NCI-H526 treated with DMSO at 0.1 percent for 48 hours (cell line): ENCODE results near the gene SLC12A6.

ENCODE experiments used
- DNase-seq: peaks from one replicate; lab custom pipeline; 2025; lab: John Stamatoyannopoulos, UW

The SLC12A6 gene

DNA sequence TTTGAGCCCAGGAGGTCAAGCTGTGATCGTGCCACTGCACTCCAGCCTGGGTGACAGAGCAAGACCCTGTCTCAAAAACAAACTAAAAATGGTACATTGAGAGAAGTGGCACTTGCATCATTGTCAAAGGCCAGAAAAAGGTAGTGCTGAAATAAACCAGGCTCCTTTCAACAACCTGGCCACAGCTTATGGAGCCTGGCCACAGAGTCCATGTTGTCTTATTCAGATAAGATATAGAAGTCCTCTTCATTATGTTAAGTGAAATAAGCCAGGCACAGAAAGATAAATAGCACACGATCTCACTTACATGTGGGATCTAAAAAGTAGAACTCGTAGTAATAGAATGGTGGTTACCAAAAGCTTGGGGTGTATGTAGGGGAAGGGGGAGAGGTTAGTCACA lies 78.0 kb downstream of the SLC12A6 start:
- no peak for DNase-seq

- no peak for DNase-seq
Observed at GRCh38 chr15:34258151-34258550, 79.4 kb downstream of the SLC12A6 start.

DNA sequence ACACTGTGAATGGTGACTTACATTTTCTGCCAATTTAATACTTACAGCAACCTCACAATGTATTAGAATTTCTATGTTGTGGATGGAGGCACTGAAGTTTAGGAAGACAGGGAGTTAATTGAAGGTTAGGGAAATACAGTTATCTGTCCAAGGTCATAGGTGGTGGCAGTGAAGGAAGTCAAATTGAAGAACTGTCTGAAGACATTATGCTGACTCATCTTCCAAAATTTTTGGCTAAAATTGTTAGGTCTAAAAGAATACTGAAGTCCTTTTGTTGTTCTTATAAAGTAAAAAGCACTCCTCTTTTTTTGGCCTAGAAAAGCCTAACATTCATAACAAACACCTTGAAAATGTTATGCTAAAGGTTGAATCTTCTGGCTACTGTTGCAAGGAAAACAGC lies 85.0 kb downstream of the SLC12A6 start:
- DNase-seq = no peak

GRCh38 chr15:34248190-34248589 lies 89.4 kb downstream of the SLC12A6 start:
- no peak for DNase-seq

DNA sequence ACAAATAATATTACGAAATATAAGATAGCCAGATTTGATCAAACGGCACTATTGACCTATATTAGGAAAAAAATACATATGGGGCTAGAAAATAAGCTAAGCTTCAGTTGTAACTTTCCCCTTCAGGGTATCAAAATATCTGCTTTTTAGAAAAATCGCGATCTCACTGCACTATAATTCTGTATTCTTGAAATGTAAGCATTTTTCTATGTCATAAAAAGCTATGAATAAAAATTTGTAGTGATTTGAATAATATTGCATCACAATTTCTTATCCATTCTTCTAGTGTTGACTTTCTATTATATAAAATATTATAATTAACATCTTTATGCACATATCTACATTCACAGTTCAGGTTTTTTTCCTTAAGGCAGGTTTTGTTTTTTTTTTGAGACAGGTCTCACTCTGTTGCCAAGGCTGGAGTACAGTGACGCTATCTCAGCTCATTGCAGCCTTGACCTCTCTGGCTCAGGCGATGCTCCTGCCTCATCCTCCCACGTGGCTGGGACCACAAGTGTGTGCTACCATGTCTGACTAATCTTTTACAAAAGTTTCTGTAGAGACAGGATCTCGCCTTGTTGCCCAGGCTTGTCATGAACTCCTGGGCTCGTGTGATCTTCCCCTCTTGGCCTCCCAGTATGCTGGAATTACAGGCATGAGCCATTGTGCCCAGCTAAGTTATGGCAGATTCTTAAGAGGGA lies 91.2 kb downstream of the SLC12A6 start:
- DNase-seq = no peak

- DNase-seq = no peak
Observed at GRCh38 chr15:34243226-34243625, 94.4 kb downstream of the SLC12A6 start.

GRCh38 chr15:34242331-34242710 lies 95.3 kb downstream of the SLC12A6 start:
- no peak for DNase-seq

- DNase-seq = peak; percentile 21
Observed at GRCh38 chr15:34241376-34242330, 95.9 kb downstream of the SLC12A6 start.

DNA sequence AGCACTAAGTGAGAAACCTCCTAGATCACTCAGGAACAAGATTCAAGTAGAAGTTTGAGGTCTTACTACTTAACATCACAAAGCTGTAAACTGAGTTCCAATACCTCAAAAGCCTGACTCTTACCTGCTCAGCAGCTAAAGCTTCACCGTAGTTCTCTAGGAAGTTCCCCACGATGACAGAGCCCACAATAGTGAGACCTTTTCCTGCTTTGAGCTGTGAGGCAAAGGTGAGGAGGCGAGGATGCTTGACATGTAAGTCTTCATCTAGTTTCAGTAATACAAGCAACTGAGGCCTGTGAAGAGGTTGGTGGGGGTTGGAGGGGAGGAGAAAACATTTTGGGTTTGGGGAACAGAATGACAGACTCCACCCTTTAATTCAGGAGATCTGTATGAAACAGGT lies 97.0 kb downstream of the SLC12A6 start:
- DNase-seq = no peak

GRCh38 chr15:34239151-34239808 lies 98.3 kb downstream of the SLC12A6 start:
- no peak for DNase-seq

GRCh38 chr15:34233614-34234013 lies 104.0 kb downstream of the SLC12A6 start:
- DNase-seq = no peak

DNA sequence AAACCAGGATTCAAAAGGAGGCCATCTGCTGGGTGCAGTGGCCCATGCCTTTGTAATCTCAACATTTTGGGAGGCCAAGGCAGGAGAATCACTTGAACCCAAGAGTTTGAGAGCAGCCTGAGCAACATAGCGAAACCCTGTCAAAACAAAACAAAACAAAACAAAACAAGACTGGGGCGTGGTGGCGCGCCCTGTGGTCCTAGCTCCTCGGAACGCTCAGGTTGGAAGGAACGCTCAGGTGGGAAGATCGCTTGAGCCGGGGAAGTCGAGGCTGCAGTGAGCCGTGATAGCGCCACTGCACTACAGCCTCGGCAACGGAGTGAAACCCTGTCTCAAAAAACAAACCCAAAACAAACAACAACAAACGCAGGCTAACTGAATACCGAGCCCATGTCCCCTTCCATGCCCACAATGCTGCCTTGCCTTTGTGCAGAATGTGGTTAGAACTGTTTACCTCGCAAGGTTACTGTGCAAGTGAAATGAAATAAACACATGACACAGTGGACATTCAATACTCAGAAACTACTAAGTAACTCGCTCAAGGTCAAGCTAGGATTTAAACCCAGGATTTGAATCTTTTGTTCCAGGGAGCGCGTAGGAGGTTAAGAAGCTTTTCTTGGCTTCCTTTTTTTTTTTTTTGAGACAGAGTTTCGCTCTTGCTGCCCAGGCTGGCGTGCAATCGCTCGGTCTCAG lies 113.5 kb downstream of the SLC12A6 start:
- DNase-seq = no peak

DNA sequence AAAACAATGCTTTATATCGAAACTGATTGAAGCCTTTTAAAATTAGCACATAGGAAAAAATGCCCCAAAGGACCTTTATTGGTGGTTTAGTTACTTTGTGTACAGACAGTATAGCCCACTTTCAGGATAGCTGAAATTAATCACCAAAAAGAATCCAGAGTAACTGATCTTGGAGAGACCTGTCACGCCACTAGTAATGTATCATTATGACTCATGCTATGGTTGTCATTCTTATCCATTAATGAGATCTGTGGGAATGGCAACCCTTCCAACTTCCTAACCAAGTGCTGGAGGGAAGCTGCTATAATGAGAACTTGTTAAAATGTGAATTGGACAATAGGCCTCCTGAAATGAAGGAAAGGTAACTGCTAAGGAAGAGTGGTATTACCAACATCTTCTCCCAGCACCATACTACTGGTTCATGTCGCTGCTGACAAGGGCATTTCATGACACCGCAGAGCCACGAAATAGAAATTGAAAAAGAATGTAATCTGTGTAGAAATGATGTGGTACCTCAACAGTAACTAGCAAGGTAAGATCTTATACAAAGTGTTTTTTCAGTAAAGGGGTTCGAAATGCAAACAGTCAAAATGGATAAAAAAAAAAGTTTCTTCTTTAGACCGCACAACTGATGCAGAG lies 119.9 kb downstream of the SLC12A6 start:
- DNase-seq = no peak

- no peak for DNase-seq
Observed at GRCh38 chr15:34216527-34217270, 120.9 kb downstream of the SLC12A6 start.

DNA sequence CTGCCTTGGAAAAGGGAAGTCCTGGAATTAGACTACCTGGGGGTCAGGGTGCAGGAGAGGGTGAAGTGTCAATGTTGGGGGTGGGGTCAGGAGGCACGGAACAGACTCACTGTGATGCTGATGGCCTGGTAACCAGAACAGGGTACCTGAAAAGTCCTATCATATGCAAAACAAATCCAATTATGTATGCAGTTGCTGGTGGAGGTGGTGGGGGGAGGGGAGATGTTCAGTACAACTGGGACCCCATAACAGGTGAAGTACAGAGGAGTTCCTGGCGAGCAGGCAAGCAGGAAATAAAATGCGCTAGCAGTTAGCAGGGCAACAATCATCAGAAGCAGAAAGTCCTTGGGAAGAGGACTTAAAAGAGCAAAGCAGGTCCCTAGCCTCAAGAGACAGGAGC lies 123.4 kb downstream of the SLC12A6 start:
- DNase-seq = no peak

- DNase-seq = no peak
Observed at GRCh38 chr15:34213690-34214089, 123.9 kb downstream of the SLC12A6 start.

GRCh38 chr15:34209421-34210282 lies 127.9 kb downstream of the SLC12A6 start, which contains the start of gene KATNBL1:
KATNBL1 (minus strand) TSS chr15:34210096; CDS start chr15:34163676, 46,420 bp downstream.
- peak; percentile 86 for DNase-seq

DNA sequence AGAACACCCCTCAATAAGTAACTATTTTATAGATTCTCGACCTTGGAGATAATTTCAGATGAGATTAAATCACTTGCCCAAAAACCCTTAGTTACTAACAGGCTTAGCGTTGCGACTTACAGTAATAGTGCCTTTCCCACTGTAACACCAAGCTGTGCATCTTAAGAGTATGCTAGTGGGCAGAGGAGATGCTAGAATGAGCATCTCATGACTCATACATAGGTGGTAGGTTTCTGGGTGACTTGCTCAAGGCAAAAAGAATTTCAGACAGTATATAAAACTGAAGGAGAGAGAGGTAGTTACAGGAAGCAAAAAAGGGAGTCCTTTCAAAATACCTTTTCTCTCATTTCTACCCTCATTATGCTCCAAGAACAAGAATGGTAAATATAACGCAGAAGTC lies 131.6 kb downstream of the SLC12A6 start:
- no peak for DNase-seq

GRCh38 chr15:34203936-34204335 lies 133.6 kb downstream of the SLC12A6 start:
- DNase-seq = no peak

DNA sequence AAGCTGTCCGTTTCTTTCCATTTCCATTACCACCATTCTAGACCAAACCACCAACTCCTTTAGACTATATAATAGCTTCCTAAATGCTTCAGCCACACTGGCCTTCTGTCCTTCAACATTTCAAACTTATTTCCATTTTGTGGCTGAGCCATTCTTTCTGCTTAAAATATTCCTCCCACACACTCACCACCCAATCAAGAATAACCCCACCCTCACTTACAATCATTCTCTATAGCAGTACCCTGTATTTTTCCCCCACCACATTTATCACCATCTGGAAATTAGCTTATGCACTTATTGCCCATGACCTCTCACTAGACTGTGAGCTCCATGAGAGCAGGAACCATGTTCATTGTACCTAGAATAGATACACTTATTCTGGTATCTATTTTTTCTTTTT lies 134.3 kb downstream of the SLC12A6 start:
- DNase-seq = no peak
